GM19238 (cell line): ENCODE measurements around the gene DBN1.
"Not testable (repeated sequence)": the region's sequence is repeated elsewhere in the genome, so short reads cannot be mapped to it uniquely, and the experiment has no call there.

Experiments
- DNase-seq: peaks from one replicate; pipeline ENCODE4 v3.0.0; 2011; ENCODE audit warnings: low spot score; ENCODE audit not compliant: insufficient read length

Gene DBN1

GRCh38 chr5:177491429-177491945 lies 18.1 kb upstream of the DBN1 start:
- no peak for DNase-seq

GRCh38 chr5:177490992-177491391 lies 17.6 kb upstream of the DBN1 start:
- no peak for DNase-seq

- DNase-seq = no peak
Measured at GRCh38 chr5:177490311-177490991, 17.0 kb upstream of the DBN1 start.

GRCh38 chr5:177489119-177489716 lies 15.8 kb upstream of the DBN1 start:
- DNase-seq = no peak

- no peak for DNase-seq
Measured at GRCh38 chr5:177487975-177488374, 14.5 kb upstream of the DBN1 start.

GRCh38 chr5:177487144-177487543 lies 13.7 kb upstream of the DBN1 start:
- DNase-seq = no peak

GRCh38 chr5:177486256-177486655 lies 12.8 kb upstream of the DBN1 start:
- DNase-seq = no peak

GRCh38 chr5:177485753-177486152 lies 12.3 kb upstream of the DBN1 start:
- not testable (repeated sequence) for DNase-seq

- no peak for DNase-seq
Measured at GRCh38 chr5:177484902-177485549, 11.6 kb upstream of the DBN1 start.

GRCh38 chr5:177483994-177484901 lies 10.8 kb upstream of the DBN1 start:
- no peak for DNase-seq

- no peak for DNase-seq
Measured at GRCh38 chr5:177483042-177483441, 9.6 kb upstream of the DBN1 start.

- DNase-seq = no peak
Measured at GRCh38 chr5:177482359-177482795, 8.9 kb upstream of the DBN1 start.

- DNase-seq = no peak
Measured at GRCh38 chr5:177479774-177480173, 6.3 kb upstream of the DBN1 start.

- no peak for DNase-seq
Measured at GRCh38 chr5:177478711-177479646, 5.5 kb upstream of the DBN1 start.

GRCh38 chr5:177477701-177478477 lies 4.5 kb upstream of the DBN1 start:
- DNase-seq = no peak

GRCh38 chr5:177476531-177477233 lies 3.2 kb upstream of the DBN1 start:
- no peak for DNase-seq

GRCh38 chr5:177475563-177476427 lies 2.4 kb upstream of the DBN1 start:
- DNase-seq = no peak
